Thyroid gland (tissue), 4 donors: ENCODE data around the gene PSMB4.

Experiments
- POLR2A ChIP-seq, 2 donors: fragments of 450-650 bp; IDR thresholded peaks; one replicate each; pipeline ENCODE4 v1.6.1; 2017; ENCODE audit warnings: antibody characterized with exemption in 2 of 2, mild to moderate bottlenecking in 2 of 2, moderate library complexity in 1 of 2
- TF ChIP-seq, protein P1 (sequence below), 6 experiments: fragments of 200-600 bp in 3 of 6; fragments of 450-650 bp in 3 of 6; sonication (generic) in 3 of 6; IDR thresholded peaks; one replicate each; pipeline ENCODE4 v1.5.1; 2016 to 2019; ENCODE audit warnings: antibody characterized with exemption in 6 of 6, mild to moderate bottlenecking in 2 of 6, inconsistent platforms in 1 of 6, moderate library complexity in 1 of 6

DNA sequence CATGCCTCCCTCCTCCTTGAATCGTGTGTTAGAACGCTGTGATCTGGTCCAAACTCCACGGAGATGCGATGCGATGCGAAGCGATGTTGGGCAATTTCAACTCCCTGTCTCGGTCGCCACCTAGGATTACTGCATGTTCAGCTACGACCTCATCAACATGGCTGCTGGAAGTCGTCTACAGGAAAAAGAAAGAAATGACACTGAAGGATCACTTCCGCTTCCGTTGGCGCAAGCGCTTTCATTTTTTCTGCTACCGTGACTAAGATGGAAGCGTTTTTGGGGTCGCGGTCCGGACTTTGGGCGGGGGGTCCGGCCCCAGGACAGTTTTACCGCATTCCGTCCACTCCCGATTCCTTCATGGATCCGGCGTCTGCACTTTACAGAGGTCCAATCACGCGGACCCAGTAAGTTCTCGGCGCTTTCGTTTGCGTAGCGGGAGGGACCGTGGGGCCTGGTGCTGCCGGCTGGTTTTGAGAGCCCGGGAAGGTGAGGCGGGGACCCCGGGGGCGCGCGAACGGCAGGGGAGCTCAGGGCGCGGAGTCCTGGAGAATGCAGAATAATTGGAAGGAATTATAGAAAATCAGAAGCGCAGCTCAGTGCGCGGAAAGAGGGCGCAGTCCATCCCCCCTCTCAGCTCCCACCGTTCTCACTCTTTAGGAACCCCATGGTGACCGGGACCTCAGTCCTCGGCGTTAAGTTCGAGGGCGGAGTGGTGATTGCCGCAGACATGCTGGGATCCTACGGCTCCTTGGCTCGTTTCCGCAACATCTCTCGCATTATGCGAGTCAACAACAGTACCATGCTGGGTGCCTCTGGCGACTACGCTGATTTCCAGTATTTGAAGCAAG lies at the start of gene PSMB4:
- TF ChIP-seq, protein P1, sequence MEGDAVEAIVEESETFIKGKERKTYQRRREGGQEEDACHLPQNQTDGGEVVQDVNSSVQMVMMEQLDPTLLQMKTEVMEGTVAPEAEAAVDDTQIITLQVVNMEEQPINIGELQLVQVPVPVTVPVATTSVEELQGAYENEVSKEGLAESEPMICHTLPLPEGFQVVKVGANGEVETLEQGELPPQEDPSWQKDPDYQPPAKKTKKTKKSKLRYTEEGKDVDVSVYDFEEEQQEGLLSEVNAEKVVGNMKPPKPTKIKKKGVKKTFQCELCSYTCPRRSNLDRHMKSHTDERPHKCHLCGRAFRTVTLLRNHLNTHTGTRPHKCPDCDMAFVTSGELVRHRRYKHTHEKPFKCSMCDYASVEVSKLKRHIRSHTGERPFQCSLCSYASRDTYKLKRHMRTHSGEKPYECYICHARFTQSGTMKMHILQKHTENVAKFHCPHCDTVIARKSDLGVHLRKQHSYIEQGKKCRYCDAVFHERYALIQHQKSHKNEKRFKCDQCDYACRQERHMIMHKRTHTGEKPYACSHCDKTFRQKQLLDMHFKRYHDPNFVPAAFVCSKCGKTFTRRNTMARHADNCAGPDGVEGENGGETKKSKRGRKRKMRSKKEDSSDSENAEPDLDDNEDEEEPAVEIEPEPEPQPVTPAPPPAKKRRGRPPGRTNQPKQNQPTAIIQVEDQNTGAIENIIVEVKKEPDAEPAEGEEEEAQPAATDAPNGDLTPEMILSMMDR (IDR thresholded peaks at IDR 0.05), result peak in 5 of 6 experiments; percentile 16 to 49 (median 37)
- peak in 1 of 2 donors; percentile 74 for TF ChIP-seq POLR2A (IDR thresholded peaks at IDR 0.05)
